GM12892 (cell line): Measurements from ENCODE around the gene RMRP.
A peak's percentile ranks its signal among the peaks of the same experiment; 100 is the strongest.

ENCODE experiments used
- POLR2A ChIP-seq: IDR thresholded peaks from 2 replicates; pipeline ENCODE4 v1.6.1; 2011; ENCODE audit warnings: low read depth, low read length, control low read depth
- POLR2AphosphoS5 ChIP-seq: IDR thresholded peaks from 2 replicates; pipeline ENCODE4 v1.6.1; 2011; ENCODE audit warnings: low read depth, low read length, control low read depth

- TF ChIP-seq POLR2AphosphoS5: 0 out of 2 replicates have a peak, but pooled peaks have one; percentile 42
- TF ChIP-seq POLR2A: peak; percentile 77; the same call in 1 of the 2 replicates
Observed at GRCh38 chr9:35658137-35658967, 533 bp upstream of the RMRP start, which contains the start of gene CCDC107.
